Right ventricle myocardium inferior (tissue), 1 donor: ENCODE data around the gene ADTRP. TPM values are rescaled to one million over a fixed set of nuclear protein-coding genes. Genes with fewer than 3 reads are reported as not detected.
"Not testable (repeated sequence)": the region's sequence is repeated elsewhere in the genome, so short reads cannot be mapped to it uniquely, and the experiment has no call there.

Source experiments
- ATAC-seq: fragments of 200-7000 bp; cut with Tn5 transposase; one replicate; pipeline ENCODE4 v1.9.1; 2020; ENCODE audit warnings: mild to moderate bottlenecking, moderate library complexity
- DNase-seq: peaks from one replicate; pipeline ENCODE4 v3.0.0; 2021; ENCODE audit errors: missing footprints
- intact Hi-C: fragments of 100-400 bp; cut with DNase I; formaldehyde crosslinking; loops from one replicate; pipeline ENCODE4 v1.11.0; 2022
- total RNA-seq: library from RNA; stranded (reverse); fragmentation: NEBNext Ultra II Directional; extraction: Animal tissue kit (Norgen Biotek cat#: 25700); gene quantifications from one replicate; pipeline ENCODE4 v1.2.1, GENCODE V29; 2021
- donor health status: DM: no; HTN: yes; CAD: no; lungs with severe emphysema.

The ADTRP gene
- total RNA-seq, 1 donor from 2014 or later, result not detected

DNA sequence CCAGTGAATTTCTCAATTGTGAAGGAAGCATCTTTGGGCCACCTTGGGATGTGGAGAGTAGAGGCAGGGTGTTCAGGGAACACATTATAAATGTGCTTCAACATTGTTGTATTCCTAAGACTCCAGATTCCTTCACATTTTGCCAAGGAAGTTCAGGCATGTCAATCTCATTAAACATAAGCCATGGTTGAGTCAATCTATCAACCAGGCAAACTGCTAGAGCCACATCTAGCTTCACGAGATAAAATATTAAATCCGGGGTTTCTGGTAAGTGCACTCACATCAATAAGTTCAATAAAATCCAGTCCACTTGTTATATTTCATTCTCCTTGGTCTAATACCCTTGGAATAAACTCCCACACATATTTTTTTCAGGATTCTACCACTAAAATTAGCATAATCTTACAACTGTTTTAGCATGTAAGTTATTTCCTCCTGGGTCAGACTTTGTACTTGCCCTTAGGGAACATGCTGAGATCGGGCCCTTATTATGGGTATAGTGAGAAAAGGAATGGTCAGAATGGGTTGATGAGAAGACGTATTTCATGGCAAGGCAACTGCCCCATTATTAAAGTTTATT lies 93.6 kb downstream of the ADTRP start:
- no peak for DNase-seq
- no peak for ATAC-seq
- intact Hi-C loops, result no loop called here

DNA sequence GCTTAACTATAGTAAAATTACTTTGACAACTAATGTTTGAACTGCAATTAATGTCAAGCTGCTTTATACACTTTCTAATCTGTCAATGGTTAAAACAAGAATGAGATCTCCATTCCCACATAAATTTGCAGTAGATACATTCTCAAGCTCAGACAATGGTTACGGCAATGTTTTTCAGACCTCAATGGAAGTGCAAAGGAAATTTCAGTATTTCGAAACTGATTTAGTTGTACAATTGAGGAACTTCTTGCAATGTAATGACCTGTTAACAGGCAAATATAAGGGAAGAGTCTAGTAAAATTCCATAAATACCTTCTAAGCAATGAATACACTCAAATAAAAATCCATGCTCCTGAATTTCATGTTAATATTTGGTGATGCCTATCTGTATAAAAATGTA lies 94.7 kb downstream of the ADTRP start:
- no peak for DNase-seq
- intact Hi-C loops, result no loop called here
- ATAC-seq, result no peak

DNA sequence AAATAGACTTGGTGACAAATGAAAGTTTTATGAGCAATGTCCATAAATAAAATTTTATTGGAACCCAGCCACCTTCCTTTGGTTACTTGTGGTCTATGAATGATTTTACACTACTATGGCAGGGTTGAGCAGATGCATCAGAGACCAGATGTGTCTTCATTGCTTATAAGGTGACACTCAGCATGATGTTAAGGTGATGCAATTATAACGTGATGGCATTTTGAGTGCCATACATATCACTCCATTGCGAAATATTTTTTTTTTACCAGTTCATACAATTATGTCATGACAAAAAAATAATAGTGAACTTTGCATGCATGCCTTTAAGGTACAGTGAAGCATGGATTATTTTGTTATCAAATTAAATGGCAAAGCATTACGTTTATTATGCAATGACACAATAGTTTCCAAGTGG lies 96.0 kb downstream of the ADTRP start:
- no peak for ATAC-seq
- DNase-seq, result no peak
- intact Hi-C loops, result no loop called here

DNA sequence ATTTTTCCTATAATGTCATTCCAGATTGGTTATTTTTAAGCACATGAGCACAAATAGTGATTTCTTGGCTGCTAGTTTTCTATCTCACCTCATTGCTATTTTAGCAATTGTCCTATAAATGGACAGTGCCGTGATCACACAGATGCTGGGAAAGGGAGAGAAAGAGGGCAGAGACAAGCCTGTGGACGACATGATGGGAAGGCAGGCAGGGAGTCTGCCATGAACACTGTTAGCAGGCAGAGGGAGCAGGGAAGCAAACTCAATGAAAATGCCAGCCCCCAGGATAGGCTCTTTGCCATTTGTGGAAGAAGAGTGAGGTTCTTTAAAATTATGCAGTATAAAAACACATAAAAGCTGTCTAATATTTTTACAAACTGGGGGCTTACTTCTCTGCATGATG lies 96.8 kb downstream of the ADTRP start:
- ATAC-seq (no peak), DNase-seq (no peak)
- intact Hi-C loops, result no loop called here

DNA sequence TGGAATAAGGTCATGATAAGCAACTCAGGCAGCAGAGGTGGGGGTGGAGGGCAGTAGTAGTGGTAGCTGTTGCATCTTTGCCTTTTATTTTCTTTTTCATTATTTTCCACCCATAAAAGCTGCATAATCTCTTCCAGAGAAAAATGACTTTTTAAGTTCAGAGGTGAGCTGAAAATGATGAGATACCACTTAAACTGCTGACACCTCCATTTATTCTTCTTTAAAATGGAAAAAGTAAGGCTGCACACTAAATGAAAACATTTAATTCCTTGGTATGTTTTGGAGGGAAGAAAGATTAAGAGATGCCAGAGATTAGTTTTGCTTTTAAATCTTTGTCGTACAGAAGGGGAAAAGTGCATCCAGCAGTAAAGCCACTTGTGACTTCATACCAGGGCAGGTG lies 97.2 kb downstream of the ADTRP start:
- no peak for ATAC-seq
- DNase-seq, result no peak
- intact Hi-C loops, result no loop called here

DNA sequence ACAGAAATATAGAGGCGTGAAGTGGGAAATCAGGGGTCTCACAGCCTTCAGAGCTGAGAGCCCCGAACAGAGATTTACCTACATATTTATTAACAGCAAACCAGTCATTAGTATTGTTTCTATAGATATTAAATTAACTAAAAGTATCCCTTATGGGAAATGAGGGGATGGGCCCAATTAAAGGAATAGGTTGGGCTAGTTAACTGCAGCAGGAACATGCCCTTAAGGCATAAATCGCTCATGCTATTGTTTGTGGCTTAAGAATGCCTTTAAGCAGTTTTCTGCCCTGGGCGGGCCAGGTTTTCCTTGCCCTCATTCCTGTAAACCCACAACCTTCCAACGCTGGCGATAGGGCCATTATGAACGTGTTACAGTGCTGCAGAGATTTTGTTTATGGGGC lies 98.1 kb downstream of the ADTRP start:
- intact Hi-C loops, DNase-seq, ATAC-seq: not testable (repeated sequence)

DNA sequence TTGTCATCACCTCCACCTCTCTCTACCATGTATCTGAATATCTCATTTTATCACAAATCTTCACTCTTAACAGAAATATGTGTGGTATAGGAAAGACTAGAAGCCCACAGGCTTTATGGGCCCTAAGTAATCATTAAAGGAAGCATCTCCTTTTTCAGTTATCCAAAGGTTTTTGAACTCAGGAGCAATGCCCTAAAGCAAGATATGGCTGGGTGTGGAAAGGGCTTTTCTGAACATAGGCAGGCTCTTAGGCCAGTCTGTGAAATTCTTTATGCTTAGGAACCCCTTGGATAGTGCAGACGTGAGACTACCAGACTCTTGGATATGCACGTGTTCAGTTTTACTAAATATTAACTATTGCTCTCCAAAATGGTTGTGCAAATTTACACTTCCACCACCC lies 99.5 kb downstream of the ADTRP start:
- intact Hi-C loops, result no loop called here
- no peak for DNase-seq
- ATAC-seq, result no peak

DNA sequence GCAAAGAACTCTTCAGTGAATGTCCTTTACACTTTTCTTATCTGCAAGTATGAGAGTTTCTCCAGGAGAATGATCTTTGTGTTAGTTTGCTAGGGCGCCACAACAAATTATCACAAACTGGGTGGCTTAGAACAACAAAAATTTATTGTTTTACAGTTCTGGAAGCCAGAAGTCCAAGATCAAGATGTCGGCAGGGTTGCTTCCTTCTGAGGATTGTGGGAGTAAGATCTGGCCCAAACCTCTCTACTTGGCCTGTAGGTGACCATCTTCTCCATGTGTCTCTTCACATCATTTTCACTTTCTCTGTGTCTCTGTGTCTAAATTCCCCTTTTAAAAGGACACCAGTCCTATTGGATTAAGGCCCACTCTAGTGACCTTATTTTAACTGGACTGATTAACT lies 103.0 kb downstream of the ADTRP start:
- ATAC-seq (no peak), DNase-seq (no peak)
- intact Hi-C loops, result no loop called here

DNA sequence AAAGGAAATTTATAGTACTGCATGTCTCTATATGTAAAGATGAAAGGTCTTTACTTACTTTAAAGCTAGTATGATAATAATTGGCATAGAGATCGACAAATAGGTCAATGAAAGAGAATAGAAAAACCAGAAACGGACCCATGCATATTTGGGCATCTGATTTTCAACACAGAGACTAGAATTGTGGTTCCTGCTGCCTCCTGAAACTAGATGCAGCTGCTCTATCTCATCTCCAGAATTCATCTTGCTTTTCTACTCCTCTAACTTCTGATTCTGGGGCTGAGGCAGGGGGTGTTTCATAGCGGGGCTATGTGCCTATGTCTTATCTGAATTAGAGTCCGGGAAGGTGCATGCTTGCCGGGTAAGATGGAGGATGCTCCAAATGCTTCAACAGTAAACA lies 105.9 kb downstream of the ADTRP start:
- DNase-seq (no peak), ATAC-seq (no peak)
- intact Hi-C loops, result no loop called here

DNA sequence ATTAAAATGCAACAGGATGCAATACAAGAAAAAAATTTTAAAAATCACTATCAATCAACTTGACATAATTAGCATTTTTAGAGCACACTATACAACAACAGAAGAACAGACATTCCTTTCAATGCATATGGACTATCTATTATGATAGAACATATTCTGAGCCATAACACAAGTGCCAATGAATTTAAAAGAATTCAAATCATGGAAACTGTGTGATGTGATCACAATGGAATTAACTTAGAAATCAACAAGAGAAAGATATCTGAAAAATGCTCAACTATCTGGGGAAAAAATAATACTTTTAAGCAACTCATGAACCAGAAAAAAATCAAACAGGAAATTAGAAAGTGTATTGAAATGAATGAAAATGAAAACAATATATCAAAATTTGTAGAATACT lies 106.3 kb downstream of the ADTRP start:
- ATAC-seq (no peak), DNase-seq (no peak)
- intact Hi-C loops, result no loop called here

DNA sequence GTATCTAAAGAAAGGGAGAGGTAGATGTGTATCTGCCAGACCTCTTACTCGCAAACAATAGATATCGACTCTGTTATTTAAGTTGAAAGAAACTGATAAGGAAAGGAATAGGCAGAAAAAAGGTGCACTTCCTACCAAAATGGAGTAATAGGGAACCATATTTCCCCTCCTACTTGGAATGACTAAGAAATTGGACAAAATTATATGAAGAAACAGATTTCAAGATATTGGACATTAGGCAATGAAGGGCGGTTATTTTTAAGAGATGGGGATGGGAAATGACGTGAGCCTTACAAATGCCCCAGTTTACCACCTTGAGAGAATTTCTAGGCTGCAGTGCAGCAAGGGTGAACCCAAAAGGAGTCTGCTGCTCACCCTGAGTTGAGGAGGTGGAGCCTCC lies 108.9 kb downstream of the ADTRP start:
- intact Hi-C loops, result no loop called here
- ATAC-seq (no peak), DNase-seq (no peak)

DNA sequence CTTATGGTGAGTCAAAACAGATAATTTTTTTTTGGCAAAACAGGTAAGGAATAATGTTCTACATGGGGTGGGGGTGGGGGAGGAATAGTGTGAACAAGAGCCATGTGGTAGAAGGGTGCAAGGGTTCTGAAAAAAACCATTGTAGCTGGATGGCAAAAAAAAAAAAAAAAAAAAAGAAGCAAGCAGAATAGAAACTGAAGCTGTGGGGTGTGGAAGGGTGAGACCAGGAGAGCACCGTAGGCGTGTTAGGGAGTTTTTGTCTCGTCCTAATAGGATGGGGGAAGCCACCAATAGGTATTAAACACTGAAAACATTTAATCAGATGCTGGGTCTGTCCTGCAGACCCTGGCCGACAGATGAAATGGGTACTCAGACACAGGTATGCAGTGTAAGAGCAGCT lies 110.1 kb downstream of the ADTRP start:
- intact Hi-C loops, result no loop called here
- ATAC-seq (no peak), DNase-seq (no peak)

DNA sequence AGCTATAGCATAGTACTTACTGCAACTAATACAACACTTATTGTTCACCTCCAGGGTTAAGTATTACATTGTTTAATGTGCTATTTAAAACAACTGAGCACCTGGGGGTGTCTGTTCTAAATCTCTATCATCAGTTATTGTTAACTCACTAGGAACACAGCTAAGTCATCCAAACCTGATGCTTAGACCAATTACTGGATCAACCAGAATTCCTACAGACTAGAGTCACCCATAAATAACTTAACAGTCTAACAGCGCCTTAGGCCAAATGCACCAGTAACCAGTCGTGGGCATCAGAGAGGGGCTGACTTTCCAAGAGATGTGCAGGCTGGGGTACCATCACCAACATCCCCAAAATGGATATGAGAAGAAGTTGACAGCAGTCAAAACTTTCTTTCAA lies 110.7 kb downstream of the ADTRP start:
- no peak for DNase-seq
- no peak for ATAC-seq
- intact Hi-C loops, result no loop called here

DNA sequence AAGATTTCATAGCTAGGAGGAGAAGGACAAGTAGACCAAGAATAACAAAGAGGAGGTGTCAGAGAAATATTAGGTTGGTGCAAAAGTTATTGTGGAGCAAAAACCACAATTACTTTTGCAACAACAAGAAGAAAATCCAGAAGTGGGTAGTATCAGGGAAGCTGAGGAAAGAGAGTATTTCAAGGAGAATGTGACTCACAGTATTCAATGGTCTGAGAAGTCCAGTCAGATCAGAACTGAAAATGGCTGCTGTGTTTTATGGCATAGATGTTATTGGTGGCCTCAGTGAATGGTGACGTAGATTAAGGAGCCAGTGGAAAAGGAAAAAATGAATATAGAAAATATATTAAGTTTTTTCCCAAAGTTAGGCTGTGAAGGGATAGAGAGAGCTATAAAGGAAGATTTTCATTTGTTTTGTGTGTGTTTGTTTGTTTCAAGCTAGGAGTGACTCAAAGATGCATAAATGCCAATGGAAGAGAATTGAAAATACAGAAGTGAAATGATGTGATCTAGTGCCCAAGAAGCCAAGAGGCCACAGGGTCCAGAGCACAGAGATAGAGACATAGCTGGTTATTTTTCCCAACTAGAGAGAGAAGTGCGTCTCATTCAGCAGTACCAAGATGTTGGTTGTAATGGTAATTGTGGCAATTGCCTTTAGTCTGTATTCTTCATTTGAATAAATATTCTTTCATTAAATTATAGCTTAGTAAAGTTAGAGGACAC lies 112.8 kb downstream of the ADTRP start:
- intact Hi-C loops, result no loop called here
- DNase-seq (no peak), ATAC-seq (no peak)

Other genes starting within 250 kb of the ADTRP start
- gene TMEM170B, start 241.1 kb downstream of the ADTRP start, total RNA-seq, result 4.8 TPM
- gene HIVEP1, start 233.5 kb upstream of the ADTRP start, total RNA-seq, result 8.3 TPM